ENCODE measurements around the gene TOMM20.

DNA sequence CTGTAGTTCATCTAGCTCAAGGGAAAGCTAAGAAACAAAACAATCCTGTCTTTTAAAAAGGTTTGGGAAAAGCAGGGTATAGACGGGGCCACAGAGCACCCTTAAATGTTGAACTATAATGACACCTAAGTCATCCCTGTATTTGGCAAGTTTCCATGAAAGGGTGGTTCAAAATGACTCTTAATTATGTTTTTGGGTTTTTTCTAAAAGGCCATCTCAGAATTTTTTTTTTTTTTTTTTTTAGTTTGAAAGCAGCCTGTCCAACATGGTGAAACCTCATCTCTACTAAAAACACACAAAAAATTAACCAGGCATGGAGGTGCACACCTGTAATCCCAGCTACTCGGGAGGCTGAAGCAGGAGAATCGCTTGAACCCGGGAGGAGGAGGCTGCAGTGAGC is 22.2 kb downstream of the TOMM20 start:
- TF ChIP-seq NR2C2 (CRISPR knock-in tag; IDR thresholded peaks at IDR 0.05) (no peak), SP1 (CRISPR knock-in tag; conservative IDR thresholded peaks at IDR 0.05) (no peak), CREB1 (CRISPR knock-in tag; IDR thresholded peaks at IDR 0.05) (no peak), ZNF416 (CRISPR knock-in tag; IDR thresholded peaks at IDR 0.05) (no peak)
- TF ChIP-seq, protein P1, sequence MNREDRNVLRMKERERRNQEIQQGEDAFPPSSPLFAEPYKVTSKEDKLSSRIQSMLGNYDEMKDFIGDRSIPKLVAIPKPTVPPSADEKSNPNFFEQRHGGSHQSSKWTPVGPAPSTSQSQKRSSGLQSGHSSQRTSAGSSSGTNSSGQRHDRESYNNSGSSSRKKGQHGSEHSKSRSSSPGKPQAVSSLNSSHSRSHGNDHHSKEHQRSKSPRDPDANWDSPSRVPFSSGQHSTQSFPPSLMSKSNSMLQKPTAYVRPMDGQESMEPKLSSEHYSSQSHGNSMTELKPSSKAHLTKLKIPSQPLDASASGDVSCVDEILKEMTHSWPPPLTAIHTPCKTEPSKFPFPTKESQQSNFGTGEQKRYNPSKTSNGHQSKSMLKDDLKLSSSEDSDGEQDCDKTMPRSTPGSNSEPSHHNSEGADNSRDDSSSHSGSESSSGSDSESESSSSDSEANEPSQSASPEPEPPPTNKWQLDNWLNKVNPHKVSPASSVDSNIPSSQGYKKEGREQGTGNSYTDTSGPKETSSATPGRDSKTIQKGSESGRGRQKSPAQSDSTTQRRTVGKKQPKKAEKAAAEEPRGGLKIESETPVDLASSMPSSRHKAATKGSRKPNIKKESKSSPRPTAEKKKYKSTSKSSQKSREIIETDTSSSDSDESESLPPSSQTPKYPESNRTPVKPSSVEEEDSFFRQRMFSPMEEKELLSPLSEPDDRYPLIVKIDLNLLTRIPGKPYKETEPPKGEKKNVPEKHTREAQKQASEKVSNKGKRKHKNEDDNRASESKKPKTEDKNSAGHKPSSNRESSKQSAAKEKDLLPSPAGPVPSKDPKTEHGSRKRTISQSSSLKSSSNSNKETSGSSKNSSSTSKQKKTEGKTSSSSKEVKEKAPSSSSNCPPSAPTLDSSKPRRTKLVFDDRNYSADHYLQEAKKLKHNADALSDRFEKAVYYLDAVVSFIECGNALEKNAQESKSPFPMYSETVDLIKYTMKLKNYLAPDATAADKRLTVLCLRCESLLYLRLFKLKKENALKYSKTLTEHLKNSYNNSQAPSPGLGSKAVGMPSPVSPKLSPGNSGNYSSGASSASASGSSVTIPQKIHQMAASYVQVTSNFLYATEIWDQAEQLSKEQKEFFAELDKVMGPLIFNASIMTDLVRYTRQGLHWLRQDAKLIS (CRISPR knock-in tag; IDR thresholded peaks at IDR 0.05; ENCODE audit: borderline replicate concordance): no peak
- TF ChIP-seq, protein P2, sequence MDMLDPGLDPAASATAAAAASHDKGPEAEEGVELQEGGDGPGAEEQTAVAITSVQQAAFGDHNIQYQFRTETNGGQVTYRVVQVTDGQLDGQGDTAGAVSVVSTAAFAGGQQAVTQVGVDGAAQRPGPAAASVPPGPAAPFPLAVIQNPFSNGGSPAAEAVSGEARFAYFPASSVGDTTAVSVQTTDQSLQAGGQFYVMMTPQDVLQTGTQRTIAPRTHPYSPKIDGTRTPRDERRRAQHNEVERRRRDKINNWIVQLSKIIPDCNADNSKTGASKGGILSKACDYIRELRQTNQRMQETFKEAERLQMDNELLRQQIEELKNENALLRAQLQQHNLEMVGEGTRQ (CRISPR knock-in tag; IDR thresholded peaks at IDR 0.05): no peak
- TF ChIP-seq, protein P3, sequence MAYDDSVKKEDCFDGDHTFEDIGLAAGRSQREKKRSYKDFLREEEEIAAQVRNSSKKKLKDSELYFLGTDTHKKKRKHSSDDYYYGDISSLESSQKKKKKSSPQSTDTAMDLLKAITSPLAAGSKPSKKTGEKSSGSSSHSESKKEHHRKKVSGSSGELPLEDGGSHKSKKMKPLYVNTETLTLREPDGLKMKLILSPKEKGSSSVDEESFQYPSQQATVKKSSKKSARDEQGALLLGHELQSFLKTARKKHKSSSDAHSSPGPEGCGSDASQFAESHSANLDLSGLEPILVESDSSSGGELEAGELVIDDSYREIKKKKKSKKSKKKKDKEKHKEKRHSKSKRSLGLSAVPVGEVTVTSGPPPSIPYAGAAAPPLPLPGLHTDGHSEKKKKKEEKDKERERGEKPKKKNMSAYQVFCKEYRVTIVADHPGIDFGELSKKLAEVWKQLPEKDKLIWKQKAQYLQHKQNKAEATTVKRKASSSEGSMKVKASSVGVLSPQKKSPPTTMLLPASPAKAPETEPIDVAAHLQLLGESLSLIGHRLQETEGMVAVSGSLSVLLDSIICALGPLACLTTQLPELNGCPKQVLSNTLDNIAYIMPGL (CRISPR knock-in tag; IDR thresholded peaks at IDR 0.05): no peak
- TF ChIP-seq, protein P4, sequence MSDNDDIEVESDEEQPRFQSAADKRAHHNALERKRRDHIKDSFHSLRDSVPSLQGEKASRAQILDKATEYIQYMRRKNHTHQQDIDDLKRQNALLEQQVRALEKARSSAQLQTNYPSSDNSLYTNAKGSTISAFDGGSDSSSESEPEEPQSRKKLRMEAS (CRISPR knock-in tag; IDR thresholded peaks at IDR 0.05): no peak
